Stimulated activated CD4-positive, alpha-beta T cell treated with anti-CD3 and anti-CD28 coated beads, Interleukin-15, amount 100 ng/mL, for 1 hour (primary cell): ENCODE data around the gene NDUFB1.
A peak's percentile ranks its signal among the peaks of the same experiment; 100 is the strongest.

ENCODE experiments used
- DNase-seq, 2 donors: peaks; one replicate each; pipeline ENCODE4 v3.0.0-alpha.2; 2020; ENCODE audit warnings: low read depth in 1 of 2, low spot score in 1 of 2

The NDUFB1 gene

DNA sequence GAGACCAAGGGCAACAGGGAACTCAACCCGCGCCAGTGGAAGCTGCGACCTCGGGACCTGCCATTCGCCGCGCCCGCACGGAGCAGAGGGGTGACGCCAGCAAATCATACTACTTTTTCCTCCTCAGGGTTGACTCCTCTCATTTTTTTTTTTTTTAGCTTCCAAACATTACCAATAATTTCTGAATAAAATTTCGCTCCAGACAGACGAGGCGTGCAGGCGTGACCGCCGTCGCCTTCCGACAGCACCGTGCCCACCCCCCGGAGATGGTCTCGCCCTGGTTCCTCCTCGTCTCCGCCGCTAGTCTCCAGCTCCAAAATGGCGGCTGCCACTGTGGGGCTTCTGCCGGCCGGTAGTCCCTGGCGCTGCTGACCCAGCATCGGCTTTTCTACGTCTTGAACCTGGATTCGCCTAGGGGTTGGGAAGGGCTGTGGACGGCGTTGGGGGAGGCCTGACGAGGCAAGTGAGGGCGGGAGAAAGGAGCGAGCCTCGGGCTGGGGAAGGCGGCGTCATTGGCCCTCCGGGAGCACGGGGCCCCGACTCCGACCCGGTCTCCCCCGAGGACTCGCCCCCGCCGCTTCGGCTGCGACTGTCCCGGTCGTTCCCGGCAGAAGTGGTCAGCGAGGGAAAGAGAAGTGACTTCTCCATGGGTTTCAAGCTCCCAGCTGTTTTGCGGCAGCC, at the start of gene NDUFB1, which contains the start of gene CPSF2:
TSS of gene NDUFB1 (minus strand) at position 37 of the 681 bp plus-strand sequence. CDS start 4,069 bp downstream, outside the sequence.
TSS of gene CPSF2 (plus strand) at position 300 of the 681 bp plus-strand sequence. CDS start 9,016 bp downstream, outside the sequence.
- peak; percentile 66 to 77 for DNase-seq

DNA sequence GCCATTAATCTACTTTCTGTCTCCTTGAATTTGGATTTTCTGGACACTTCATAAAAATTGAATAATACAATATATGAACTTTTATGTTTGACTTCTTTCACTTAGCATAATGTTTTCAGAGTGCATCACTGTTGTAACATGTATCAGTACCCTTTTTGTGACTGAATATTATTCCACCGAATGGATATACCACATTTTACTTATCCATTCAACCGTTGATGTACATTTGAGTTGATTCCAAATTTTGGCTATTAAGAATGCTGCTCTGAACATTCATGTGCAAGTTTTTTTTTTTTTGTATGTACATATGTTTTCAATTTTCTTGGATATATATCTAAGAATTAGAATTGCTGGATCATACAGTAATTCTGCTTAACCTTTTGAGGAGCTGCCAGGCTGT, 43.5 kb upstream of the NDUFB1 start:
- DNase-seq = no peak

DNA sequence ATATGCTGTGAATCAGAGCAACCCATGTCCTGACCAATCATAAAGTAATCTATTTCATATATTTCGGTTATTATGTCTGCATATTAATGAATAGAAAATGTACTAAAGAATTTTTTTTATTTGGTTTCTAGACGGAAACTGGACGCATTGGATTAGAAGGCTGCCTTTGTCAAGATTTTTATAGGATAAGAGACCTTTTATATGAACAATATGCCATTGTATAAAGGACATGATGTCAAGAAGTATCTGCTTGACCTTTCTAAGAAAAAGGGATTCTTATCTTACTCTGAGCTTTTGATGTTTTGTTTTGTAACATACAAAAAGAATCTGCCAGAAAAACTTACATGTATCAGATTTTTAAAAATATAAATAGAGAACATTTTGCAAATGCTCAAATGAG, 40.0 kb upstream of the NDUFB1 start:
- DNase-seq = no peak

DNA sequence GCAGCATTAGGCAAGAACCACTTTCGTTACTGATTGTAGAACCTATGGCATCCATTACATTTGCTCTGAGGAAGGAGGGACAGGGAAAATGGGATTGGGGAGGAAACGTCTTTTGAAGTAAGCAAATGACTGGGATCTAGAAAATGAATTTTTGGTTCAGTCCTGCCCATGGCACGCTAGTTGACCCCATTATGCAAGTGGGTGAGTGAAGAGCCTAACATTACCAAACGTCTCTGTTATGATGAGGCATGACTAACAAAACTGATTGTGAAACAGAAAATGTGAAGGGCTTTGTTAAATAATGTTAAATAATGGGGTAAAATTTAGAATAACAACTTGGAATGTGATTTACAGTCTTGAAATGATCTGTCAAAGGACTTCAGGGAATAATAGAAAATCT, 39.1 kb upstream of the NDUFB1 start:
- no peak for DNase-seq

DNA sequence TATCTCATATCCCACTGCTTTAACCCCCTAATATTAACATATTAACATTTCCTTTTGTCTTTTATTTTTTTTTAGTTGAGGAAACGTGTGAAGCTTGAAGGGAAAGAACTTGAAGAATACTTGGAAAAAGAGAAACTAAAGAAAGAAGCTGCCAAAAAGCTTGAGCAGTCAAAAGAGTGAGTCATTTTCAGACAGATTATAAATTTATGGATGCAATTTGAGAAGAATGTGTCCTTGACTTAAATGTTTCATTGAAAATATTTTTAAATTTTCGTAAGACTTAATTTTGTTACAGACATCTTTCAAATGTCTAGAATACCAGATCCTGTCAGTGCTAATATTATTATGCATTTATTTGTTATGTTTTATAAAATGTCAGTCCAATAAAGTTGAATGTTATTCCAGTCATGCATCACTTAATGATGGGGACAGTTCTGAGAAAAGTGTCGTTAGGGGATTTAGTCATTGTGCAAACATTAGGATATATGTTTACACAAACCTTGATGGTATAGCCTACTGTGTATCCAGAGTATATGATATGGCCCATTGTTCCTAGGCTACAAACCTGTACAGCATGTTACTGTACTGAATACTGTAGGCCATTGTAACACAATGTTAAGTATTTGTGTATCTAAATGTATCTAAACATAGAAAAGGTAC, 32.9 kb upstream of the NDUFB1 start:
- DNase-seq = no peak

DNA sequence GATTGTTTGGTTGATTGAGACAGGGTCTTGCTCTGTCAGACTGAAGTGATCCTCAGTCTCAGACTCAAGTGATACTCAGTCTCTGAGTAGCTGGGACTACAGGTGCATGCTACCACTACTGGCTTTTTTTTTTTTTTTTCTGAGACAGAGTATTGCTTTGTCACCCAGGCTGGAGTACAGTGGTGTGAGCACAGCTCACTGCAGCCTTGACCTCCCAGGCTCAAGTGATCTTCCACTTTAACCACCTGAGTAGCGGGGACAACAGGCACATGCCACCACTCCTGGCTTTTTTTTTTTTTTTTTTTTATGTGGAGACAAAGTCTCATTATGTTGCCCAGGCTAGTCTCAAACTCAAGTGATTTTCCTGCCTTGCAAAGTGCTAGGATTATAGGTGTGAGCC, 32.1 kb upstream of the NDUFB1 start:
- no peak for DNase-seq

DNA sequence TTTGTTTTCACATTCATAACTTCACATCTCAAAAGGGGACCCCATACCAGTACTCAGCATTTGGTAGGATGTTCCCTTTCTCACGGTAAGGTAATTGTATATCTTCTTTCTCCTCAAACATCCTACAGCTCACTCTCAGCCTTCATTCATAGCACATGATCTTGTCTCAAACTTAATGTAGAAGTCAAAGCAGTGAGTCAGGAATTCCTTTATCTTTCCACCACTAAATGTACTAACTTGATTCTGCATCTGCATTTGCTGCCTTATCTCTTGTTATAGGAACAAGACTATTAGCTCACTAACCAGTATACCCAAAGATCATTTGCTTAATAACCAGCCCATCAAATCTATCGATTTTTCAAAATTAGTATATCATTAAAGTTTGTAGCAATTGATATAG, 23.2 kb upstream of the NDUFB1 start:
- no peak for DNase-seq

DNA sequence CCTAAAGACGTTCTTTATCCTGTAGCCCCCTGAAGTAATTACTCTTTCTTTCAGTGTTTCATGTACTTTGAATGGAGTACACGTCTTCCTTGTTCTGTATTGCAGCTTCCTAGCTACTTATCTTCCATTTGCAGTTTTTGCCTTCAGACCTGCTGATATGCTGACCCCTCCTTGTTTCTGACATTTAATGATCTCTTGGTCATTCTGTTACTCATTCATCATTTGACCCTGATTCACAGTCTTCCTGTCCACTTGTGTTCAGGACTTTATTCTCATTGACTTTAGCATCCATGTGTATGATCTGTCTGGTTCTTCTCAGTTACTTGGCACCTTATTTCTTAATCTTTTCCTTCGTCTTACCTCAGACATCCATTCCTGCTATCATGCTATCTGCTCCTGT, 22.5 kb upstream of the NDUFB1 start:
- no peak for DNase-seq

DNA sequence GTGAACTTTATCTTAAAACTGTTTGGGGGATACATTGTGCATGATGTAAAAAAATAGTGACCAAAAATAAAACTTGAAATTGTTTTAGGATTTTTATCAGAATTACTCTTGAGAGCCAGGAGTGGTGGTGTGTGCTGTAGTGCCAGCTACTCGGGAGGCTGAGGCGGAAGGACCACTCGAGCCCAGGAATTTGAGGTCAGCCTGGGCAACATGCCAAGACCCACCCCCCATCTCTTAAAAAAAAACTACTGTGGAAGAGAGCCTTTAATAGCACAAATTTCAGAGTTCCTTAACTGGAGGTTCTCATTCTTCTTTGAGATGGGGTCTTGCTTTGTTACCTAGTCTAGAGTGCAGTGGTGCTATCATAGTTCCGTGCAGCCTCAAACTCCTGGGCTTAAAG, 21.8 kb upstream of the NDUFB1 start:
- no peak for DNase-seq

DNA sequence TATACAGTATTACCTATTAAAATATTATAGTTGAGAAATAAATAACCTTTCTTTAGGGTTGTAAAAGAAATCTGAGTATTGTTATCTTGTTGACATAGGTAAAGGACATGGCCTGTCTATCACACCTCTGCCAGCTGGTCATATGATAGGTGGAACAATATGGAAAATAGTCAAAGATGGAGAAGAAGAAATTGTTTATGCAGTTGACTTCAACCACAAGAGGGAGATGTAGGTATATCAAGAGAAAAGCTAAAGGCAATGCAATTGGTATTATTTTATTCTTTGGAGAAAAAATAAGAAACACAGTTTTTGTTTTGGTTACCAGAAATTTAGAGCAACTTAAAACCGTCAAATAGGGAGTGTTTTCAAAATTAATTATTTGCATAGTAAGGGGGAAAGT, 13.8 kb upstream of the NDUFB1 start:
- DNase-seq = no peak

DNA sequence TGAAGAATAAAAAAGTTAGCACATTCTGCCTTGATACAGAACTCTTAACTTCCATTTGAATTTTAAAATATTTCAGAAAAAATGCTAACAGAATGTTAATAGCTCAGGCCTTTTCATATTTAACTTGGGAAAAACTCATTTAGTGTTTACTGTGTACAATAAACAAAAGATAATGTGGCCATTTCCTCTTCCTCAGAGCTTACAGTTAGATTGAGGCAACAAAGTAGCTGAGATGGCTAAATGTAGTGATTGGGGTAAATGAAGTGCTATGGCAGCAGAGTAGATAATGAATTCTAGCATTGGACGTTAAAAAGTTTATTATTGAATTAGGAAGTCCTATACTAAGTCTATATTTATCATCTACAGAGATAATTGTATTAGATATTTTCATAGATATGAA, 12.9 kb upstream of the NDUFB1 start:
- DNase-seq = no peak

DNA sequence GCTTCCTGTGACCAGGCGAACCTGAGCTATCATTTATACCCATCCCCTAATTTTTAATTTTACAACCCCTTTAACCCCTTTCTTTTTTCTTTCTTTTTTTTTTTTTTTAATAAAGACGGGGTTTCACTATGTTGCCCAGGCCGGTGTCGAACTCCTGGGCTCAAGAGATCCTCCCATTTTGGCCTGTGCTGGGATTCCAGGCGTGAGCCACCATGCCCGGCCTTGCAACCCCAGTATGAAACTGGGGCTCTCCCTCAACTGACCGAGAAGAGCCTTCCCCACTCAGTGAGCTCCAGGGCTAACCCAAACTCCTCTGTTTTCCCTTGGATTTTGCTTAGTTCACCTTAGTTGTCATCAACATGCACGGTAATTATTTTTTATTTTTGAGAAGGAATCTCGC, 1.3 kb upstream of the NDUFB1 start:
- no peak for DNase-seq

DNA sequence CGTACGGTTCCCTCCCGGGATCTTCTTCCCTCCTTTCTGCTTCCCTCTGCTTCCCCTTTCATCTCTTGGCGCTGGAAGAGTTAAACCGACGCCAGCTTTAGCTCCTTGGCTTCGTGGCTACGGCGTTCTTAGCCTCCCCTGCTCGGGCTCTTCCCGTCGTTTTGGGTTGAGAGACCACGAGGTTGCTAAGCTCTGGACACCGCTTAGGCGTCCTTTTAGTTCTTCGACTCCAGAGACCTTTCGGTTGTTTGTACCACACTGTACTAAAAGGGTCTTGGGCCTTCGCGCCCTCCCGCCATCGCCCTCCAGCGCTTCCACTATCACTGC, 808 bp upstream of the NDUFB1 start:
- no peak for DNase-seq

DNA sequence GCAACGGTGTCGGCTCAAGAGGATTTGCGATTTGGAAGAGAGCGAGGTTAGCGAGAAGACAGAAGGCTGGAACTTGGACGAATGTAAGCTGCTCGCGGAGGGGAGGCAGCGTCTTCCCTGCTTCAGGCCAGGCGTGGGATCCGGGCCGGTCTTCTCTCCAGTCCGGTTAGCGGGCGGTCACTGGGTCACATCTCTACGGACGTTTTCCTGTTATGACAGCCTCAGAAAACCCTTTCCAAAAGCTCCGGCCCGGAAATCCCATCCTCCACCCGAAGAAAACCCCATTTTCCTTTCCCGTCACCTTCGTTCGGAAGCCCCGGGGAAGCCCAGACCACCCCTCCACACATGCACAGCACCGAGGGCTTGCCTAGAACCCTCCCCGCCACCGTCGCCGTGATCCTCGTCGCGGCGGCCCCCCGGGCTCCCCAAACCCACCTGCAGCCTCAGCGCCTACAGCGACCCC, 268 bp downstream of the NDUFB1 start:
- DNase-seq = no peak

DNA sequence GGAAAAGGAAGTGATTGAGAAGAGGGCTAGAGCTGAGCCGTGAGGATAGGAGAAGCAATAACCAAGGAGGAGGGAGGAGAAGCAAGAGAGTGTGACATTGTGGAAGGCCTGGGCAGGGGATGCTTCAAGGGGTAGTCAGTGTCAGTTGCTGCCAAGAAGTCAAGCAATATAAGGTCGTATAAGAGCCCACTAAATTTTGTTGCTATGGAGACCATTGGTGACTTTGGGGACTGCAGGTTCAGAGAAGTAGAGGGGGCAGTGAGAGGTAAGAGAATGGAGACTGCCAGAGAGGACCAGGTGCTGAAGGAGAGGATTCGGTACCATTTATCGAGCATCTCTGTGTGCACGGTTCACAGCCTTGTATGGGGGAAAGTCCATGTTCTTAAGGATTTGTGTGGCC, 12.0 kb downstream of the NDUFB1 start:
- no peak for DNase-seq

DNA sequence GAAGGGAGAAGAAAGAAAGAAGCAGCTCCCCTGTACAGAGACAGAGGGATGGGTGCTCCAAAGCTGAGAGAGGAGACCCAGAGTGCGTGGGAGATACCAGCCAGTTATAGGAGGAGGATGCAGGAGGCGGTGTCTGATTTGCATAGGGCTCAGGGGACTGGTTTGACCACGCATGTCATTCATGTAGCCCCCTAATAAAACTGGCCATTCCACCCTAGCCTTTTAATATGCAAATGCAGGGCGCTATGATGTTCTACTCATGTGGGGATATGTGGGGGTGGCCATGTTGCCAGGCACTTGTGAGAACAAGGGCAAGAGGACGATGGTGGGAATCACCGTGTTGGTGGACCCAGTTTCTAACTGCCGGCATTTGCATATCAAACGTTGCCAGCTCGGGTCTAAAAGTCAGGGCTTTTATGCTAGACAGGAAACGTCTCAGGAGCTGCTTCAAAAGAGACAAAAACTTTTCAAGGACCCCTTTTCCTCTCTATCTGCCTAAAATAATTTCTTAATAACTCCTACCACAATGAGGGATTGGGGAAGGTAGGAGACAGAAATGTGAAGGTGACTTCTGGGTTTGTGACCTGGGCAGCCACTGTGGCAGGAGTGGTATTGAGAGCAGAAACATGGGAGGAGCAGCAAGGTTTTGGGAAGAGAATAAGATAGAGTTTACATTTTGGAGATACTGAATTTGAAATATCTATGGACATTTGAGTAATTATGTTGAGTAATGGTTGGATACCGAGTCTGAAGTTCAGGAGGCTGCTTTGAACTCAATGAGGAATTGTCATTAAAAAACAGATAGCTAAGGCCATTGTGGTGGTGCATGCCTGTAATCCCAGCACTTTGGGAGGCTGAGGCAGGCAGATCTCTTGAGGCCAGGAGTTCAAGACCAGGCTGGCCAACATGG, 12.9 kb downstream of the NDUFB1 start:
- DNase-seq = no peak

DNA sequence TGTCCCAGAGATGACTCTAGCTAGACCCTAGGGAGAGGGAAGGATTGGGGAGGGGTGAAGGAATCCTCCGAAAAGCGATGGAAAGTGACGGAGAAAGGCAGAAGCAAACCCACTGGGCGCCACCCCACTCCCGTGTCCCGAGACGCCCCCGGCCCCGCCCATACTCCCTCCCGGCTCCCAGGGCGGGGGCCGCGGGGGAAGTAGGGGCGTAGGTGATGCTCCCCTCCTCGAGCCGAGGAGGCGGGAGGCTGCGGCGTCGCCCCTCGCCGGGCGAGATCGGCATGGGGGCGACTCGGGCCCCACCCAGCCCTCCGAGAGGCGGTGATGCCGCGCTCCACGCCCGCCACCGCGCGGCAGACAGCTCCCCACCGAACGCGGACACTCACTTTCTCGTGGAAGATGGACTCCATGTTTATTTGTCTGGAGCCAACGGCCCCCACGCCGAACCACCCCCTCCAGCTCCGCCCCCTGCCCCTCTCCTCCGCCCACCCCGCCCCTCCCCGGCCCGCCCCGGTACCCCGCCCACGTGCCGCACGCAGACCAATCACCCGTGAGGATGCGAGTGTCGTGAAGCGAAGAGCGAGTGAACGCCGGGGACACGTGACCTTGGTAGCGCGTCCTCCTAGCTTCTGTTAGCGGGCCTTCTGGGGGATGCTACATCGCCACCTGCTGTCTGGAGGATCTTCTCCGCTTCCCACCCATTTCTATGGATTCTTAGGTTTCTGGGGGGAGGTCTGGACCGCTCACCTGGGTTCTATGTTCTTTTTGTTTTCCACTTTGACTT, 15.2 kb downstream of the NDUFB1 start, which contains the start of gene ATXN3:
TSS of gene ATXN3 (minus strand) at position 440 of the 784 bp plus-strand sequence. CDS start at position 410, 30 bp downstream.
- peak; percentile 89 for DNase-seq

DNA sequence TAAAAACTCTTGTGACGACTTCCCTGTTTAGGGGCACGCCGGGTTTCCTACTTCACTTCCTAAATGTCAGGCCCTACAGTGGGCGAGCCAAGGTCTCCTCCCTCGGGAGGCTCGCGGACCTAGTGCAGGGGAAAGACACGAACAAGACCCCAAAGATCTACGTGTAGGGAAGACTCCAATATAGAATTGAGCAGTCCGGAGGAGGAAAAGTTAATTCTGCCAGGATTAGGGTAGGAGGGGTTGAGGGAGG, 15.7 kb downstream of the NDUFB1 start:
- DNase-seq = no peak

DNA sequence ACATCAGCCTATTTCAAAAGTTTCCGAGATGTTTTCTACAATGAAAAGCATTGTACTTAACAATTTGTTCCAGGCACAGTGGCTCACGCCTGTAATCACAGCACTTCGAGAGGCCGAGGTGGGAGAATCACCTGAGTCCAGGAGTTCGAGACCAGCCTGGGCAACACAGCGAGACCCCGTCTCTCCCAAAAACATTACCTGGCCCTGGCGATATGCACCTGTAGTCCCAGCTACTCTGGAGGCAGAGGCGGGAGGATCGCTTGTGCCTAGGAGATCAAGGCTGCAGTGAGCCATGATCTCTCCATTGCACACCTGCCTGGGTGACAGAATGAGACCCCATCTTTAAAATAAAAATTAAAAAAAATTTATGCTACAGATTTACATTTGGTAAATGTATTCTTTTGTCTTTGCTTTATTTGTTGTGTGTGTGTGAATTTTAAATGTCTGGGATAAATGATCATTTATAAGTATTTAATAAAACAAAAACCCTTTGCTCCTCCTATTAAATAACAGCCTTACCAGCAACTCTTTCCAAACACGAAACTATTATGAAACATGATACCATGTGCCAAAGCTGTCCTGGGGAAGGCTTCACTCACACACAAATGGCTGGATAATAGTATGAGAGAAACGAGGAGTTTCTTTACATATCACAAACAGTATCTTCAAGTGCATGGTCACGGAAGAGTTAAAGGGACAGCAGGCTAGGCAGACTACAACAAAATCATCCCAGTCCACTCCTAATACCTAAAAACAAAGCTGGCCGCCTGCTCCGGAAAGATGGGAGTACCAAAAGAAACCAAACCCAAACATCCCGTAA, 16.2 kb downstream of the NDUFB1 start:
- DNase-seq = no peak

DNA sequence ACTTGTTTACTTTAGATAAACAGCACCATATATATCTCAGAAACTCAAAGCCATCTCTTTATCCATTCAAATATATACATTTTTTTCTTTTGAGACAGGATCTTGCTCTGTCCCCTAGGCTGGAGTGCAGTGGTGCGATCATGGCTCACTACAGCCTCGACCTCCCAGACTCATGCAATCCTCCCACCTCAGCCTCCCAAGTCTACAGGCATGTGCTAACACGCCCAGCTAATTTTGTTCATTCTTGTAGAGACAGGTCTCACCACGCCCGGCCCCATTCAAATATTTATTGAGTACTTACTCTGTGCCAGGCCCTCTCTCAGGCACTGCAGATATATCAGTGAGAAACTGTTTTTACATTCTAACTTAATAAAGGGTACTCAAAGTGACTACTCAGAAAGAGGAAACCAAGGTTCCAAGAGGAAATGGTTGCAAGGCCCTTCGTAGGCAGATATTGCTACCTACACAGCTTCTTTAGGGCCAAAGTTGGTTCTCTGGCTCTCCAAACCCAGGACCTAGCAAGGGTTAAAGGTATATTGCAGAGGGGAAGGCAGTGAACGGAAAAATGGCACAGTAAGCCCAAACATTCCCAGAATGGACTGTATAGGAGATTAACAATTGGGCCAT, 18.0 kb downstream of the NDUFB1 start:
- DNase-seq = no peak
